CD14-positive monocyte (primary cell): Measurements from ENCODE around the gene CHN1. TPM values are rescaled to one million over a fixed set of nuclear protein-coding genes. Genes with fewer than 3 reads are reported as not detected.

ENCODE experiments used
- DNase-seq, 3 donors: peaks; one replicate each; pipeline ENCODE4 v3.0.0-alpha.2; 2011 to 2022
- H2AFZ ChIP-seq: 2 replicates; pipeline ENCODE4 v1.6.0; 2012; ENCODE audit warnings: mild to moderate bottlenecking, low read depth, low read length, inconsistent platforms; ENCODE audit not compliant: insufficient read depth, poor library complexity, severe bottlenecking
- H3K27ac ChIP-seq, 2 donors: 1 replicate in 1 of 2; 2 replicates in 1 of 2; pipeline ENCODE4 v1.5.1; 2012 to 2013; ENCODE audit warnings: low read length in 2 of 2, control low read depth in 1 of 2, inconsistent platforms in 1 of 2, low read depth in 1 of 2, mild to moderate bottlenecking in 1 of 2
- H3K27me3 ChIP-seq, 2 donors: one replicate each; pipeline versions ENCODE4 v1.6.0 to v1.6.1; 2011 to 2013; ENCODE audit warnings: low read length in 2 of 2; ENCODE audit not compliant: control insufficient read depth in 2 of 2, insufficient read depth in 2 of 2
- H3K36me3 ChIP-seq, 2 donors: replicated peaks in 1 of 2; 1 replicate in 1 of 2; 2 replicates in 1 of 2; pipeline versions ENCODE4 v1.5.1 to v1.6.1; 2012 to 2013; ENCODE audit warnings: low read length in 2 of 2, control low read depth in 1 of 2, inconsistent platforms in 1 of 2, mild to moderate bottlenecking in 1 of 2; ENCODE audit not compliant: insufficient read depth in 2 of 2, control insufficient read depth in 1 of 2
- H3K4me1 ChIP-seq, 2 donors: 1 replicate in 1 of 2; 2 replicates in 1 of 2; pipeline versions ENCODE4 v1.5.1 to v1.6.1; 2012 to 2013; ENCODE audit warnings: low read length in 2 of 2, control low read depth in 1 of 2, inconsistent platforms in 1 of 2, mild to moderate bottlenecking in 1 of 2, moderate library complexity in 1 of 2; ENCODE audit not compliant: insufficient read depth in 2 of 2, control insufficient read depth in 1 of 2
- H3K4me2 ChIP-seq: replicated peaks from 2 replicates; pipeline ENCODE3; 2012; ENCODE audit warnings: low read length, moderate library complexity, mild to moderate bottlenecking; ENCODE audit not compliant: poor library complexity, severe bottlenecking; ENCODE audit errors: extremely low read depth
- H3K4me3 ChIP-seq, 3 experiments: fragments of 200-600 bp in 1 of 3; sonication (generic) in 1 of 3; replicated peaks in 1 of 3; 1 replicate in 2 of 3; 2 replicates in 1 of 3; pipeline ENCODE4 v1.5.1; 2011 to 2013; ENCODE audit warnings: low read length in 3 of 3, mild to moderate bottlenecking in 3 of 3, control low read depth in 2 of 3, low read depth in 2 of 3, inconsistent platforms in 1 of 3, moderate library complexity in 1 of 3
- H3K79me2 ChIP-seq: 2 replicates; pipeline ENCODE4 v1.6.0; 2012; ENCODE audit warnings: mild to moderate bottlenecking, control low read depth, inconsistent platforms, low read length, moderate library complexity; ENCODE audit not compliant: insufficient read depth
- H3K9ac ChIP-seq: 2 replicates; pipeline ENCODE4 v1.6.0; 2017; ENCODE audit warnings: low read length, mild to moderate bottlenecking; ENCODE audit not compliant: insufficient read depth, poor library complexity, severe bottlenecking
- H3K9me3 ChIP-seq, 2 donors: replicated peaks in 1 of 2; 1 replicate in 1 of 2; 2 replicates in 1 of 2; pipeline versions ENCODE4 v1.5.1 to v1.6.1; 2012 to 2013; ENCODE audit warnings: low read length in 2 of 2, control low read depth in 1 of 2; ENCODE audit not compliant: control insufficient read depth in 1 of 2, insufficient read depth in 1 of 2
- H4K20me1 ChIP-seq: 2 replicates; pipeline ENCODE4 v1.6.0; 2012; ENCODE audit warnings: mild to moderate bottlenecking, low read length, control low read depth, moderate library complexity; ENCODE audit not compliant: insufficient read depth
- H3K27ac Mint-ChIP-seq, 7 donors: one replicate each; pipeline ENCODE4 v1.8.0; 2020; ENCODE audit warnings: mild to moderate bottlenecking in 7 of 7, mixed read lengths in 7 of 7, moderate library complexity in 6 of 7, inconsistent platforms in 2 of 7
- H3K27me3 Mint-ChIP-seq, 3 donors: one replicate each; pipeline ENCODE4 v1.8.0; 2021 to 2022; ENCODE audit warnings: low read depth in 3 of 3, mild to moderate bottlenecking in 3 of 3, mixed read lengths in 3 of 3, moderate library complexity in 3 of 3, inconsistent platforms in 1 of 3
- H3K36me3 Mint-ChIP-seq, 2 donors: one replicate each; pipeline ENCODE4 v1.8.0; 2020; ENCODE audit warnings: mixed read lengths in 2 of 2, inconsistent platforms in 1 of 2, mild to moderate bottlenecking in 1 of 2
- H3K4me1 Mint-ChIP-seq: one replicate; pipeline ENCODE4 v1.8.0; 2020; ENCODE audit warnings: mild to moderate bottlenecking, mixed read lengths
- H3K4me3 Mint-ChIP-seq, 2 donors: one replicate each; pipeline ENCODE4 v1.8.0; 2020; ENCODE audit warnings: mild to moderate bottlenecking in 2 of 2, mixed read lengths in 2 of 2, moderate library complexity in 1 of 2
- H3K9me3 Mint-ChIP-seq, 7 donors: one replicate each; pipeline ENCODE4 v1.8.0; 2020 to 2022; ENCODE audit warnings: mixed read lengths in 7 of 7, mild to moderate bottlenecking in 6 of 7, moderate library complexity in 6 of 7, inconsistent platforms in 2 of 7
- CTCF ChIP-seq: fragments of 200-600 bp; IDR thresholded peaks from one replicate; pipeline ENCODE4 v1.8.0; 2022; ENCODE audit warnings: antibody characterized with exemption, mild to moderate bottlenecking
- WGBS: methylation state at CpG from one replicate; pipeline ENCODE4 v1.1.5; 2013; ENCODE audit warnings: missing lambda C conversion rate; ENCODE audit not compliant: insufficient coverage; 5-methylcytosine and 5-hydroxymethylcytosine counted together
- intact Hi-C, 2 donors: fragments of 100-400 bp; cut with micrococcal nuclease; formaldehyde crosslinking; loops; one replicate each; pipeline versions ENCODE4 v1.15.0 to v1.15.1; 2023
- polyA plus RNA-seq, 3 donors: library from polyadenylated mRNA; depleted of rRNA in 1 of 3; unstranded in 2 of 3; stranded (reverse) in 1 of 3; fragments of 300-500 nt in 2 of 3; fragments of >200 nt in 1 of 3; fragmentation: Illumina TruSeq in 2 of 3; gene quantifications; 1 replicate in 2 of 3; 2 replicates in 1 of 3; pipeline ENCODE4 v1.2.3, GENCODE V29; 2012 to 2021

Gene CHN1
- polyA plus RNA-seq, 3 donors, result 0.36 TPM; not detected in 2

DNA sequence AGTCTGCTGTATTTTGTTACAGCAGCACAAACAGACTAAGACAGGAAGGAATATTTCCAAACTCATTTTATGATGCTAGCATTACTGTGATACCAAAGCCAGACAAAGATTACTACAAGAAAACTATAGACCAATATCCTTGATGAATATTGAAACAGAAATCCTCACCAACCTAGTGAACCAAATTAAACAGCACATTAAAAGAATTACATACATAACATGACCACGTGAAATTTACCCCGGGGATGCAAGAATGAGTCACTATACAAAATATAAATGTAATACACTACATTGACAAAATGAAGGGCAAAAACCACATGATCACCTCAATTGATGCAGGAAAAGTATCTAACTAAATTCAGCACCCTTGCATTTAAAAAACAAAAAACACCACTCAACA, 112.6 kb downstream of the CHN1 start:
- Histone ChIP-seq H3K79me2 (no peaks in the 10 kb centered on the region), H3K4me2 (no peak overlapping the region), H3K27me3 (no peaks in the 10 kb centered on the region), H3K9me3 (no peaks in the 10 kb centered on the region), H4K20me1 (no peaks in the 10 kb centered on the region), H2AFZ (no peak overlapping the region), H3K36me3 (no peaks in the 10 kb centered on the region), H3K9ac (no peak overlapping the region), H3K27ac (no peak overlapping the region), H3K4me1 (no peaks in the 10 kb centered on the region), H3K4me3 (no peak overlapping the region)
- Mint-ChIP-seq H3K9me3 (peaks cover 0 to 4% (median 0%) of the 10 kb centered on the region in 7 donors), H3K36me3 (no peaks in the 10 kb centered on the region), H3K27ac (no peak overlapping the region), H3K27me3 (peaks cover 0 to 9% (median 2%) of the 10 kb centered on the region in 3 donors), H3K4me3 (no peak overlapping the region), H3K4me1 (no peaks in the 10 kb centered on the region)
- TF ChIP-seq CTCF, result no peak
- intact Hi-C loops, result no loop called here
- DNase-seq, result no peak
- no CpG with 5 or more reads among the region's 2 CpGs for WGBS

DNA sequence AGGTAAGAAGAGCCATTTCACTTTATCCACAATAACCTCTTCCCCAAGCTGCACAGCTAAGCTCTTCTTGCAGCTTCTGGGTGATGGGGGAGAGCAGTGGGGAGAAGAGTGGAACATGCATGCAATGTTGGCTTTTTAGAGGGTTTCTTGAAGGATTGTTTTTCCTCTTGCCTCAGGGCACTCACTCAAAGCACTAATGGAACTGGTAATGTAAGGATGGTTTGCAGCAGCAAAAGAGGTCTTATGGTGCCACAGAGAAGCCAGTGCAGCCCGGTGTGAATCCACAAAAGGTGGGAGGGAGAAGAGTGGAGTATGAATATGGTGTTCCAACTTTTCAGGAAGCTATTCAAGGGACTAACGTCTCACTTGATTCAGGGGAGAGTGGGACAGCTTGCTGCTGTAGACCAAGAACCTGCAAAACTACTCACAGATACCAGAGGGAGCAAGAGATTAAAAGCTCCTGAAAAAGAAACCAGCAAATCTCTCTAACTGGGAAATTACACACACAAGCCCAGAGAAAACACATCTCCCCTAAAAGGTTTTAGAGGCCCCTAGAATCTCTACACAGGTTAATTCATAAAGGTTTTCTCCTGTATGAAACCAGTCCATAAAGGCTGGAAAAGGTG, 116.4 kb downstream of the CHN1 start:
- Histone ChIP-seq H3K27me3 (no peaks in the 10 kb centered on the region), H3K9ac (no peak overlapping the region), H4K20me1 (no peaks in the 10 kb centered on the region), H3K79me2 (no peaks in the 10 kb centered on the region), H3K9me3 (no peaks in the 10 kb centered on the region), H2AFZ (no peak overlapping the region), H3K36me3 (no peaks in the 10 kb centered on the region), H3K4me1 (no peaks in the 10 kb centered on the region), H3K4me2 (no peak overlapping the region), H3K4me3 (no peak overlapping the region), H3K27ac (no peak overlapping the region)
- WGBS, result 100% methylated on average over 1 of the region's 2 CpGs
- H3K27ac Mint-ChIP-seq, result no peak overlapping the region
- H3K9me3 Mint-ChIP-seq, result peaks cover 0 to 4% (median 3%) of the 10 kb centered on the region in 7 donors
- intact Hi-C loops, result no loop called here
- no peak overlapping the region for H3K4me3 Mint-ChIP-seq
- H3K4me1 Mint-ChIP-seq, result no peaks in the 10 kb centered on the region
- TF ChIP-seq CTCF, result no peak
- no peaks in the 10 kb centered on the region for H3K36me3 Mint-ChIP-seq
- H3K27me3 Mint-ChIP-seq, result peaks cover 0 to 9% (median 0%) of the 10 kb centered on the region in 3 donors
- no peak for DNase-seq
